IPS DF 6.9 (cell line): ENCODE measurements around the gene IFNAR2.

ENCODE experiments used
- DNase-seq: peaks from one replicate; pipeline ENCODE4 v3.0.0-alpha.2; 2013; ENCODE audit warnings: low read depth, low spot score
- H3K27ac ChIP-seq: one replicate; pipeline ENCODE4 v1.5.1; 2013; ENCODE audit warnings: low read length, control low read depth
- H3K27me3 ChIP-seq: 2 replicates; pipeline ENCODE4 v1.6.1; 2013; ENCODE audit warnings: mild to moderate bottlenecking, low read length; ENCODE audit not compliant: control insufficient read depth, insufficient read depth
- H3K36me3 ChIP-seq: 2 replicates; pipeline ENCODE4 v1.6.1; 2013; ENCODE audit warnings: low read length; ENCODE audit not compliant: control insufficient read depth, insufficient read depth
- H3K4me1 ChIP-seq: 2 replicates; pipeline ENCODE4 v1.6.1; 2013; ENCODE audit warnings: low read length; ENCODE audit not compliant: control insufficient read depth, insufficient read depth
- H3K4me3 ChIP-seq: 2 replicates; pipeline ENCODE4 v1.5.1; 2013; ENCODE audit warnings: mild to moderate bottlenecking, low read length
- H3K9me3 ChIP-seq: 2 replicates; pipeline ENCODE4 v1.6.1; 2013; ENCODE audit warnings: low read length, inconsistent platforms; ENCODE audit not compliant: control insufficient read depth, insufficient read depth
- WGBS: extraction: QIAGEN DNeasy Blood & Tissue Kit; methylation state at CpG from one replicate; pipeline ENCODE4 v1.1.7; 2013; ENCODE audit warnings: mixed read lengths, missing lambda C conversion rate; ENCODE audit not compliant: insufficient read length, insufficient coverage; 5-methylcytosine and 5-hydroxymethylcytosine counted together

Gene IFNAR2

GRCh38 chr21:33266050-33266788 is 36.5 kb downstream of the IFNAR2 start, which contains the start of gene IL10RB:
Gene IL10RB (plus strand): TSS chr21:33266367. CDS start chr21:33266466, 99 bp downstream.
- H3K4me3 ChIP-seq: peak within 1 kb of the TSS; percentile 73; the same call in 1 of the 2 replicates
- no peaks in the 10 kb centered on the region for H3K27me3 ChIP-seq
- no peak within 1 kb of the TSS for H3K27ac ChIP-seq
- no CpG with 5 or more reads among the region's 60 CpGs for WGBS
- peak; percentile 16 for DNase-seq
- 0 out of 2 replicates have a peak, but pooled peaks cover 1% of the 10 kb centered on the region for H3K4me1 ChIP-seq
- no peaks in the 10 kb centered on the region for H3K9me3 ChIP-seq
- H3K36me3 ChIP-seq: no peaks in the 10 kb centered on the region

GRCh38 chr21:33266789-33267135 is 37.0 kb downstream of the IFNAR2 start:
- WGBS: no CpG with 5 or more reads among the region's 8 CpGs
- no peak for DNase-seq
- H3K4me3 ChIP-seq: peak overlapping the region; percentile 73; the same call in 1 of the 2 replicates
- no peaks in the 10 kb centered on the region for H3K9me3 ChIP-seq
- no peaks in the 10 kb centered on the region for H3K27me3 ChIP-seq
- no peak overlapping the region for H3K27ac ChIP-seq
- H3K36me3 ChIP-seq: no peaks in the 10 kb centered on the region
- H3K4me1 ChIP-seq: 0 out of 2 replicates have a peak, but pooled peaks cover 1% of the 10 kb centered on the region

GRCh38 chr21:33267250-33267649 is 37.5 kb downstream of the IFNAR2 start:
- no peaks in the 10 kb centered on the region for H3K36me3 ChIP-seq
- no peak overlapping the region for H3K27ac ChIP-seq
- DNase-seq: no peak
- no peaks in the 10 kb centered on the region for H3K27me3 ChIP-seq
- no peaks in the 10 kb centered on the region for H3K9me3 ChIP-seq
- H3K4me1 ChIP-seq: 0 out of 2 replicates have a peak, but pooled peaks cover 1% of the 10 kb centered on the region
- no CpG with 5 or more reads among the region's 7 CpGs for WGBS
- H3K4me3 ChIP-seq: no peak overlapping the region

- WGBS: no CpG with 5 or more reads among the region's 7 CpGs
Observed at GRCh38 chr21:33268393-33268736, 38.6 kb downstream of the IFNAR2 start.

GRCh38 chr21:33268737-33269441 is 39.2 kb downstream of the IFNAR2 start:
- H3K27ac ChIP-seq: no peak overlapping the region
- no CpG with 5 or more reads among the region's 12 CpGs for WGBS
- 0 out of 2 replicates have a peak, but pooled peaks cover 1% of the 10 kb centered on the region for H3K4me1 ChIP-seq
- H3K9me3 ChIP-seq: no peaks in the 10 kb centered on the region
- H3K36me3 ChIP-seq: no peaks in the 10 kb centered on the region
- H3K27me3 ChIP-seq: no peaks in the 10 kb centered on the region
- H3K4me3 ChIP-seq: no peak overlapping the region
- no peak for DNase-seq

More at GRCh38 chr21:33268393-33268736, 38.6 kb downstream of the IFNAR2 start:
- H3K9me3 ChIP-seq: no peaks in the 10 kb centered on the region
- H3K27ac ChIP-seq: no peak overlapping the region
- no peaks in the 10 kb centered on the region for H3K36me3 ChIP-seq
- DNase-seq: no peak
- H3K4me3 ChIP-seq: no peak overlapping the region
- 0 out of 2 replicates have a peak, but pooled peaks cover 1% of the 10 kb centered on the region for H3K4me1 ChIP-seq
- no peaks in the 10 kb centered on the region for H3K27me3 ChIP-seq

- Histone ChIP-seq H3K27ac (no peak overlapping the region), H3K9me3 (no peaks in the 10 kb centered on the region), H3K4me1 (0 out of 2 replicates have a peak, but pooled peaks cover 1% of the 10 kb centered on the region), H3K27me3 (no peaks in the 10 kb centered on the region), H3K4me3 (no peak overlapping the region), H3K36me3 (no peaks in the 10 kb centered on the region)
- no CpG with 5 or more reads among the region's 8 CpGs for WGBS
- DNase-seq: no peak
Observed at GRCh38 chr21:33270986-33271385, 41.2 kb downstream of the IFNAR2 start.

- H3K27me3 ChIP-seq: no peaks in the 10 kb centered on the region
- no CpG with 5 or more reads among the region's 6 CpGs for WGBS
- 0 out of 2 replicates have a peak, but pooled peaks cover 1% of the 10 kb centered on the region for H3K4me1 ChIP-seq
- DNase-seq: no peak
- H3K36me3 ChIP-seq: no peaks in the 10 kb centered on the region
- H3K9me3 ChIP-seq: no peaks in the 10 kb centered on the region
- no peak overlapping the region for H3K4me3 ChIP-seq
- no peak overlapping the region for H3K27ac ChIP-seq
Observed at GRCh38 chr21:33273044-33273443, 43.3 kb downstream of the IFNAR2 start.

GRCh38 chr21:33278721-33279120 is 49.0 kb downstream of the IFNAR2 start:
- H3K4me1 ChIP-seq: no peaks in the 10 kb centered on the region
- no peak overlapping the region for H3K4me3 ChIP-seq
- WGBS: no CpG with 5 or more reads among the region's 2 CpGs
- no peak overlapping the region for H3K27ac ChIP-seq
- H3K9me3 ChIP-seq: no peaks in the 10 kb centered on the region
- H3K27me3 ChIP-seq: no peaks in the 10 kb centered on the region
- DNase-seq: no peak
- no peaks in the 10 kb centered on the region for H3K36me3 ChIP-seq

GRCh38 chr21:33279330-33279820 is 49.6 kb downstream of the IFNAR2 start:
- H3K27ac ChIP-seq: no peak overlapping the region
- H3K4me1 ChIP-seq: no peaks in the 10 kb centered on the region
- H3K4me3 ChIP-seq: no peak overlapping the region
- no peak for DNase-seq
- no peaks in the 10 kb centered on the region for H3K9me3 ChIP-seq
- H3K36me3 ChIP-seq: no peaks in the 10 kb centered on the region
- no CpG with 5 or more reads among the region's 3 CpGs for WGBS
- H3K27me3 ChIP-seq: no peaks in the 10 kb centered on the region
